AG20443 (cell line): Measurements from ENCODE around the gene LIMCH1.
"Not testable (repeated sequence)": the region's sequence is repeated elsewhere in the genome, so short reads cannot be mapped to it uniquely, and the experiment has no call there.

Experiments used
- DNase-seq: peaks from one replicate; pipeline ENCODE4 v3.0.0; 2012; ENCODE audit warnings: low spot score, mixed read lengths

The LIMCH1 gene, protein sequence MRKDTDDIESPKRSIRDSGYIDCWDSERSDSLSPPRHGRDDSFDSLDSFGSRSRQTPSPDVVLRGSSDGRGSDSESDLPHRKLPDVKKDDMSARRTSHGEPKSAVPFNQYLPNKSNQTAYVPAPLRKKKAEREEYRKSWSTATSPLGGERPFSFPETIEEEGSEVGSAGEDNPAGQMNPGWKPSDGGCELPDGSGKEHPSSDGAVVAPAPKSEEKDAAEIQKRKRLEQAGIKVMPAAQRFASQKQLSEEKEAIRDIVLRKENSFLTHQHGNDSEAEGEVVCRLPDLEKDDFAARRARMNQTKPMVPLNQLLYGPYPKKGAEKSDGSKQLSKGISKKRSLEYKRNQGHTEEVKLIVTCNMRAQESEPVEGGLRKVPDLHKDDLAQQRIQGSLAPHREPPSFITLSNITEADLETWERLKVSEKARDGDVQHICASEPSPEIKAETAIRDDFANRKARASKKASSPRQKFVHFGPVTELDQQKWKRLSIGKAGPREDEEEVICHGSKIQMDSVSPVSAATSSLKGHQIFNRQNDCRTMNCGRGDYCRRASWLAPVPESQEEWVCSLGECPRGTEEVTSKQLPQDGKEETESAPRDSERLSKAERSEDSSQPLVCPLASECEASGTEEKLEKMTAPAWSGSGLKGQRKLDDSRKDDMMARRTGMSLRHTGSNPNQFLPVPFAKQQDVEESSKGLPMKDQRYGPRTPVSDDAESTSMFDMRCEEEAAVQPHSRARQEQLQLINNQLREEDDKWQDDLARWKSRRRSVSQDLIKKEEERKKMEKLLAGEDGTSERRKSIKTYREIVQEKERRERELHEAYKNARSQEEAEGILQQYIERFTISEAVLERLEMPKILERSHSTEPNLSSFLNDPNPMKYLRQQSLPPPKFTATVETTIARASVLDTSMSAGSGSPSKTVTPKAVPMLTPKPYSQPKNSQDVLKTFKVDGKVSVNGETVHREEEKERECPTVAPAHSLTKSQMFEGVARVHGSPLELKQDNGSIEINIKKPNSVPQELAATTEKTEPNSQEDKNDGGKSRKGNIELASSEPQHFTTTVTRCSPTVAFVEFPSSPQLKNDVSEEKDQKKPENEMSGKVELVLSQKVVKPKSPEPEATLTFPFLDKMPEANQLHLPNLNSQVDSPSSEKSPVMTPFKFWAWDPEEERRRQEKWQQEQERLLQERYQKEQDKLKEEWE (N-terminal part only)

DNA sequence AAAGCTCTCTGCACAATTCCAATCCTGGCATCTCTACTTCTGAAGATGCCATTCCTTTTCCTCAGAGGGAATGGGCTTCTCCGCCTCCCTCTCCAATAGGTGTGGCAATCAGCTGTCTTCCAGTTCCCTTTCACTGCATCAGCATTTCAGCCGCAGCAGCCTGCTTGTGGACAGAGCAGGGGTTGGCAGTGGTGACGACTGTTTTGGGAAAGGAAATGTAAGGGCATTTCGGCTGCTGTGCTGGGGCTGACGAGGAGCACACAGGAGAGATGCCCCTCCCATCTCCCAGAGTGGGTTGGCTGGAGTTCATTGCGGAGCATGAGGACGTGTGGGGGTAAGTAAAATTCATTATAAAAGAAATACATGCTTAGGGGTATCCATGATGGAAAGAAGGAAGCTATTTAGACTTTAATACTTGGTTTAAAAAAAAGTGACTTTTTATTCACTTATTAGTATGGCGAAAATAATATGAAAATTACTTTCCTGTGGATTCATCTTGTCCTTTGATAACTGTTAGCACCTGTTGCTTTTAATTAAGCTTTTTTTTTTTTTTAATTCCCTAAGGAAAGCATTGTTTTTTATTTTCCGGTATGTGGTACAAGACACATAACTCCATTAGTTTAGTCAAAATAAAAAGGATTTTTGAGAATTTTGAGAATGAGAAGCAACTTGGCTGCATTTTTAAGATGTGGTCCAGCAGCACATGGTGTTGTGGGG is at the start of gene LIMCH1:
Gene LIMCH1 (plus strand): TSS at position 141 of the 717 bp plus-strand sequence. CDS start 67,839 bp downstream, outside the sequence.
- DNase-seq: peak; percentile 71

- not testable (repeated sequence) for DNase-seq
Observed at GRCh38 chr4:41491081-41491576, 46.8 kb upstream of the LIMCH1 start.

GRCh38 chr4:41496977-41497376 is 41.0 kb upstream of the LIMCH1 start:
- DNase-seq: no peak

DNA sequence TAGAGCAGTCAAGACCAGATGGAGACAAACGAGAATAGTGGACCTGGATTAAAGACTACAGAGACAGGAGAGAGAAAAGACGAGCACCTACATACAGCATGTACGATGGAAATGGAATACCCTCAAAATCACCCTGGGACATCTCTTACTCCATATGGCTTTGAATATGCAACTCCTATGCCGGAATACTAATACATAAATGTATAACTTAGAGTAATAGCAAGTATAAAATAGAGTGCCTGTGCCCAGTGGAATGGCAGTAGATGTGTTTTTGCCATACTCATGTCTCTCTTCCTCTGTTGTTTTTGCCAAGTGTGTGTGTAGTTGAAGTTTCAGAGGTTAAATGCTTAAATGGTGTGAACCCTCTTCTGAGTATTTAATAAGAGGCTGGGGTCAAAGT is 39.8 kb upstream of the LIMCH1 start:
- no peak for DNase-seq

DNA sequence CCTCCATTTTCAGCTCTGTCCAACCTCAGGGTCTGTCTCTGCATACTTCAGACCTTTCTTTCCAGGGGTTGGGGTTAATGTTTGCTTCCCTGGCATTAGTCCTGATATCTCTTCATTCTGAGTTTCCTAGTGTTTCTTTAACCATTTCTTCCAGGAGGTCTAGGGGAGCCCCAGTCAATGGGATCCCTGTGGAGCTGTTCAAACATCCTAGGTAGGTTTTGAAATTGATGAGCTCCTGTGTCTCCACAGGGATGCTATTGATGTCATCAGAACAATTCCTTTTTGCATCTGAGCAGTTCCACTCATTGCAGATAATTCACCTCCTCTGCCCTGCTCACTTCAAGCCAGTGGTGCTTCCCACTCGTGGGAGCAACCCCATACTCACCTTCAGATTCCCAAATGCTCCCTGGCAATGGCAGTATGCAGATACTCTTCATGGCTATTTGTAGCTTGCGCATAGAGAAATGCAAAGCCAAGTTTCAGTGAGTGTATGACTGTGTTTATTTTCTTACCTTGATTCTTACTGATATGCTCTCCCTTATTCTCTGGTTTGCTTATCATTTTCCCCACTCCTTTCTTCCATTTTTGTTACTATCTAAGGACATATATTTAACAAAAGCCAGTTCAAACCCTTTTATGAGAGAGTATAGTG is 33.7 kb upstream of the LIMCH1 start:
- DNase-seq: no peak

GRCh38 chr4:41505161-41505661 is 32.7 kb upstream of the LIMCH1 start:
- DNase-seq: peak; percentile 51

GRCh38 chr4:41506130-41506529 is 31.8 kb upstream of the LIMCH1 start:
- DNase-seq: peak; percentile 29

GRCh38 chr4:41507291-41507947 is 30.5 kb upstream of the LIMCH1 start:
- DNase-seq: no peak

- no peak for DNase-seq
Observed at GRCh38 chr4:41509451-41509866, 28.5 kb upstream of the LIMCH1 start.

- no peak for DNase-seq
Observed at GRCh38 chr4:41510179-41510578, 27.8 kb upstream of the LIMCH1 start.

GRCh38 chr4:41512136-41512535 is 25.8 kb upstream of the LIMCH1 start:
- no peak for DNase-seq

GRCh38 chr4:41512596-41512995 is 25.4 kb upstream of the LIMCH1 start:
- DNase-seq: no peak

GRCh38 chr4:41514169-41514568 is 23.8 kb upstream of the LIMCH1 start:
- no peak for DNase-seq

DNA sequence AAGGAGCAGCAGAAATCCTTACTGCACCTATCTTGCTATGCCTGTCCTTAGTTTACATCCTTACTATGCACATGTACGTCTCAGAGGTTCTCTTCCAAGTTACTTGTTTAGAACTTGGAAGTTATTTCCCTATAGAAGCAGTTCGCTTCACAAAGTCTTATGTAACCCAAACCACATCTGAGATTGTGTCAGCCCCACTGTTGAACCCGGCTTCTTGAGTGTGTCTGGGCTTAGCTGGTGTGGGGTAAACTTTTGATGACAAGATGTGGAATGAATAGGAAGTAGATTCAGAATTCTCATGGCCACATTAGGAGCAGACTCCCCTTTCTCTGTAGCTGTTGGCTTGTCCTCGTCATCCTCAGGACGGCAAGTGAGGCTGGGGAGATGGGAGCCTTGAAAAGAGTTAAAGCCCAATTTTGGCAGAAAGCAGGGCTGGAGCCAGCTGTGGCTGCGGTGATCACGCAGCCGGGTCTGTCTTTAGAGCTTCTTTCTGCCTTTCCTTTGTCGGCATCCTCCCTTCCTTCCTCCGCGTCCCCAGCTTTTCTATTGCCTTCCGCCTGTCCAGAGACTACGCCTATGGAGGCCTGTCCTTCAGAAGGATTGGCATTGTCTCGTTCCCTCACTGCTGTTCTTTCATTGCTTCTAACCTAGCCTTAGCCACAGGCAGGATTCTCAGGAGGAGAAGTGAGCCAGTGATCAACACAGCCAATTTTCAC is 23.0 kb upstream of the LIMCH1 start:
- DNase-seq: no peak

- DNase-seq: no peak
Observed at GRCh38 chr4:41517121-41517520, 20.8 kb upstream of the LIMCH1 start.

- no peak for DNase-seq
Observed at GRCh38 chr4:41517747-41518146, 20.2 kb upstream of the LIMCH1 start.

GRCh38 chr4:41524425-41524824 is 13.5 kb upstream of the LIMCH1 start:
- DNase-seq: no peak

DNA sequence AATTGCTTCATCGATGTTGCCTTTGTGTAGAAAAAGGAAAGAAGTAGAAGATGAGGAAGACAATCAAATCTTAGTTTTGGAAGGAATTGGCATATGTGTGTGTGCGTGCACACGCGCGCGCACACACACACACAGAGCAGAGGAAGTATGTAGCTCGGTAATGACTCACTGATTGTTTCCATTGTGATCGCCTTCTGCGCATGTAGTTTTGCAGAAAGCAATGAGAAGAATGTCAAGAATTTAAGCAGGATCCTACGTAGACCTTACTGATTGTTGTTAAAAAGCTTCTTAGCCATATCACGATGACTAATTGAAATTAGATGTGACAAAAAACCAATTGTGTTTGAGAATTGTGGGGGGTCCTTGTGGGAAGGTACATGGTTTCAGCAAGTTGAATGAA is 12.8 kb upstream of the LIMCH1 start:
- DNase-seq: no peak

DNA sequence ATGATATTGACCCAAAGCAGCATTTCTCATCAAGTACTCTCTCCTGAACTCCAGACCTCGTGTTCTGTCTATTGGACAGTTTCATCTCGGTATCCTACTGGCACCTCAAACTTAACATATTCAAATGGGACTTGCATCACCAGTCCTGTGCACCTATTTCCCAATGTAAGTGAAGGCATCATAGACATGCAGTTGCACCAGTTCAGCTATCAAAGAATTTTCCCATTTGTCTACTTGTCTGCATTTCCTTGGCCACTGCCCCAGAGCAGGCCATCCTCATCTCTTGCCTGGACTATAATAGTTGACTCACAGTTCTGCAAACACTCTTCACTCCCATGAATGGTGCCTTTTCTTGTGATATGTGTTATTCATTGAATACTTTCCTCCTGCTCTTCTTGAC is 11.3 kb upstream of the LIMCH1 start:
- DNase-seq: no peak
